Hepatocyte (in vitro differentiated cells): ENCODE measurements around the gene ZFYVE9.

Experiments used
- EZH2 ChIP-seq: fragments of 200-600 bp; sonication (generic); IDR thresholded peaks from 2 replicates; pipeline ENCODE4 v1.6.1; 2016; ENCODE audit warnings: antibody characterized with exemption, mild to moderate bottlenecking, borderline replicate concordance
- EZH2phosphoT487 ChIP-seq: fragments of 200-600 bp; sonication (generic); IDR thresholded peaks from one replicate; pipeline ENCODE4 v1.6.1; 2018; ENCODE audit warnings: antibody characterized with exemption, mild to moderate bottlenecking, low read depth, moderate library complexity; ENCODE audit not compliant: unreplicated experiment, severe bottlenecking
- TF ChIP-seq, protein P1 (sequence below): fragments of 200-600 bp; sonication (generic); IDR thresholded peaks from 2 replicates; pipeline ENCODE4 v1.5.1; 2016; ENCODE audit warnings: antibody characterized with exemption, mild to moderate bottlenecking; ENCODE audit not compliant: poor library complexity

DNA sequence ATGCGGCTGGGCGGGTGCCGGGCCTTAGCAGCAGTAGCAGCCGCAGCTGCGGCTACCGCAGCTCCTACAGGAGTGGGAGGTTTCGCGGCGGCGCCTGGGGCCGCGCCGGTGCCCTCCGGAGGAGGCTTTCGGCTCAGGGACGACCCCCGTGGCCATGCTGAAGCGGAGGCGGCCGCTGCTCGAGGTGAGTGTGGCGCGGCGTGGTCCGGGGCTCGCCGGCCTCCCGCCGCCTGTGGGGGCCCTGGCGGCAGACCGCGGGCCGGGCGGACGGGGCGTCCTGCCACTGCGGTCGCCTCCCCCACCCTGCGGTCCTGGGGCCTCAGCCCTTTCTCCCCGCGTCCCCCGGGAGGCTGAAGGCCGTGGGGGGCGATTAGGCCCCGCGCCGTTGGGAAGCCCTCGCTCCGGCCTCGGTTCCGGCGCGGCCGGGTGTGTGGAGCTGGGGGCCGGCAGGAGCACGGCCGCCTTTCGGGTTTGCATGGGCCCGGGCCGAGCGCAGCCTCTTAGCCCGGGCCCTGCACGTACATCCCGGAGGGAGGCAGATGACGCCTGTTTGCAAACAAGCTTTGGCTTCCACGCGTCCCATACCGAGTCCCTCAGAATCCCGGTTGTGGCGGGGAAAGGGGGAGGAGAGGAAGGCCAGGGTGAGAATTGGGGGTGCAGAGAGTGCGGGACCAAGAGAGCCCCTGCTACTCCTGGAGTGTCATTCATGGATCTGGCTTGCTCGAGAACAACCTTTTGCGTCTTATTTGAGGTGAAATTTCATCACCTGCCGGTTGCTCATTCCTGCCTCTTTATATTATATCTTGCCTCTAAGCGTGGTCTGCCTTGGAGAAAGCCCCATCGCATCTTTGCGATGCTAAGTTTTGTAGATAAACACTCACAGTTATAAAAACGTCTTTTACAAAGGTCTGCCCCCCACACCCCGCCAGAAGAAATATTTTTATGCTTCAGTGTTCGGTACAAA is 613 bp downstream of the ZFYVE9 start:
- TF ChIP-seq, protein P1, sequence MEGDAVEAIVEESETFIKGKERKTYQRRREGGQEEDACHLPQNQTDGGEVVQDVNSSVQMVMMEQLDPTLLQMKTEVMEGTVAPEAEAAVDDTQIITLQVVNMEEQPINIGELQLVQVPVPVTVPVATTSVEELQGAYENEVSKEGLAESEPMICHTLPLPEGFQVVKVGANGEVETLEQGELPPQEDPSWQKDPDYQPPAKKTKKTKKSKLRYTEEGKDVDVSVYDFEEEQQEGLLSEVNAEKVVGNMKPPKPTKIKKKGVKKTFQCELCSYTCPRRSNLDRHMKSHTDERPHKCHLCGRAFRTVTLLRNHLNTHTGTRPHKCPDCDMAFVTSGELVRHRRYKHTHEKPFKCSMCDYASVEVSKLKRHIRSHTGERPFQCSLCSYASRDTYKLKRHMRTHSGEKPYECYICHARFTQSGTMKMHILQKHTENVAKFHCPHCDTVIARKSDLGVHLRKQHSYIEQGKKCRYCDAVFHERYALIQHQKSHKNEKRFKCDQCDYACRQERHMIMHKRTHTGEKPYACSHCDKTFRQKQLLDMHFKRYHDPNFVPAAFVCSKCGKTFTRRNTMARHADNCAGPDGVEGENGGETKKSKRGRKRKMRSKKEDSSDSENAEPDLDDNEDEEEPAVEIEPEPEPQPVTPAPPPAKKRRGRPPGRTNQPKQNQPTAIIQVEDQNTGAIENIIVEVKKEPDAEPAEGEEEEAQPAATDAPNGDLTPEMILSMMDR: no peak
- TF ChIP-seq EZH2: no peak
- no peak for TF ChIP-seq EZH2phosphoT487
